ENCODE measurements around the gene SMIM1. TPM values are rescaled to one million over a fixed set of nuclear protein-coding genes. Genes with fewer than 3 reads are reported as not detected.

Gene SMIM1
- total and polyA plus RNA-seq, 2 of the 4 experiments (the other 2 are of a cell fraction), result 0.90 to 3.4 TPM

DNA sequence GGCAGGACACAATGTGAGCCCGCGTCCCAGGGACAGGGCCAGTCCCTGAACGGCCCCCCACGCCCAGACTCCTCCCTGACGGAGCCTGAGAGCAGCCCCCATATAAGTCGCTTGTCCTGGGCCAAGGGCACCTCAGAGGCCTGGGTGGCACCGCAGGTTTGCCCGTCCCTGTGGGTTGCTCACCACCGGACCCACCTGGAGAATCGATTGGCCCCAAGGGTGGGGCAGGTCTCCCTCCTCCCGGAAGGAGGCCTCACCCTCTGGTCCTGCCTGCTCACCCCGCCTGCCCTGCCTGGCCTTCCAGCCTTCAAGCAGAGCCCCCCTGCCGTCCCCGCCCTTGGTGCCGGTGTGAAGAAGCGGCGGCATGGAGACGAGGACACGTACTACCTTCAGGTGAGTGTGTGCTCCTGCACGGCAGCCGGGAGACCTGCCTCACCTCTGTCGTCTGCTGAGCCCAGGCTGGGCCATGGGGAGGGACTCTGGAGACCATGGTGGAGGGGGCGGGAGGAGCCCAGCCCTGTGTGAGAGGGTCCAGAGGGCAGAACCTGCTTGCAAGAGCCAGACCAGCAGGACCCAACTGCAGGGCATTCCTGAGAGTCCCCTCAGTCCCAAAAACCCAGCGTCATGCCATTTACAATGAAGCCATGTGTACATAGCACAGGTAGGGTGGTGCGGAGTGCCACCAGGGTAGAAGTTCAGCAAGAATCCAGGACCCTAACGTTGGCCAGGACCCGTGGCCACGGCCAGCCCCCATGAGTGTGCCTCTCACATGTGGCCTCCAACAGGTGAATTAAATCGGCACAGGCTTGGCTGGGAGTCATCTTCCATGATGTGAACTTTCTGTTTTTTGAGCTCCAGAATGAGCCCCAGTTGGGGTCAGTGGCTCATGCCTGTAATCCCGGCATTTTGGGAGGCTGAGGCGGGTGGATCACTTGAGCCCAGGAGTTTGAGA, 44.4 kb upstream of the SMIM1 start:
- in situ Hi-C loops (cut with MboI; ENCODE audit: low sequenced_read_pairs), result no loop called here
- DNase-seq (no peak), ATAC-seq (ENCODE audit: low read depth) (no peak)
- Histone ChIP-seq H4K5ac (ENCODE audit: low read depth, low read length) (no peak overlapping the region), H3K4ac (ENCODE audit: low read depth, low read length) (no peak overlapping the region), H2BK120ac (ENCODE audit: low read depth, low read length) (no peak overlapping the region), H3K36me3 (ENCODE audit: control insufficient read depth, insufficient read depth, low read length) (no peaks in the 10 kb centered on the region), H3K4me3 (ENCODE audit: insufficient read depth, low read depth, low read length) (no peak overlapping the region), H3K79me1 (ENCODE audit: low read depth in 1 of 2, low read length in 2 of 2) (no peaks in the 10 kb centered on the region), H2BK5ac (ENCODE audit: low read depth, low read length, poor library complexity, severe bottlenecking) (no peak overlapping the region), H3K18ac (ENCODE audit: low read depth, low read length) (no peak overlapping the region), H2AK5ac (ENCODE audit: low read depth, low read length) (no peak overlapping the region), H4K91ac (ENCODE audit: insufficient read depth, low read depth, low read length) (no peak overlapping the region), H3K9me1 (ENCODE audit: insufficient read depth, low read length) (no peaks in the 10 kb centered on the region), H4K8ac (ENCODE audit: low read depth in 2 of 2, low read length in 2 of 2) (no peak overlapping the region), H3K4me1 (ENCODE audit: control insufficient read depth, insufficient read depth, low read length) (no peaks in the 10 kb centered on the region), H3K9ac (ENCODE audit: low read depth, low read length) (no peak overlapping the region), H3K27me3 (ENCODE audit: control insufficient read depth, insufficient read depth, low read length) (no peaks in the 10 kb centered on the region; the same call in 1 of the 2 replicates), H2BK20ac (ENCODE audit: low read depth, low read length) (no peak overlapping the region), H3K27ac (ENCODE audit: insufficient read depth, low read length) (no peak overlapping the region), H3K4me2 (ENCODE audit: low read depth, low read length) (no peak overlapping the region), H3K56ac (ENCODE audit: extremely low read depth, insufficient read depth, low read length) (no peak overlapping the region), H4K20me1 (ENCODE audit: insufficient read depth, low read length) (no peaks in the 10 kb centered on the region), H3K14ac (replicated peaks; ENCODE audit: low read depth, low read length) (no peak overlapping the region), H3K9me3 (ENCODE audit: control insufficient read depth, insufficient read depth, low read length) (no peaks in the 10 kb centered on the region), H2BK15ac (ENCODE audit: low read depth, low read length) (no peak overlapping the region), H2AK9ac (replicated peaks; ENCODE audit: low read depth, low read length, poor library complexity) (no peak overlapping the region), H3K23ac (ENCODE audit: low read depth, low read length) (no peak overlapping the region), H2AFZ (replicated peaks; ENCODE audit: low read length, poor library complexity) (no peak overlapping the region)
- WGBS, 2 experiments (ENCODE audit: extremely low coverage in 2 of 2, insufficient read length in 1 of 2), result 64% methylated on average over 20 of the region's 31 CpGs; no CpG with 5 or more reads in 1 of the 2 experiments
- CTCF ChIA-PET, result interaction anchor here (1.0 kb wide), 1 partner anchor 78 kb away, joined by 3 read pairs; the partner anchor contains the start of gene WRAP73
- BruUV-seq (replicated peaks), result no TSS peak
- POLR2A ChIA-PET (ENCODE audit: unreplicated experiment), result no interaction called here
- intact Hi-C loops (cut with micrococcal nuclease), result loop anchor here (10.0 kb wide), 2 partner anchors 163 to 233 kb away; no protein-coding TSS in a partner anchor
- no peak for TF ChIP-seq CHD1 (IDR thresholded peaks at IDR 0.05; ENCODE audit: low read depth, low read length)
- TF ChIP-seq, protein P1, sequence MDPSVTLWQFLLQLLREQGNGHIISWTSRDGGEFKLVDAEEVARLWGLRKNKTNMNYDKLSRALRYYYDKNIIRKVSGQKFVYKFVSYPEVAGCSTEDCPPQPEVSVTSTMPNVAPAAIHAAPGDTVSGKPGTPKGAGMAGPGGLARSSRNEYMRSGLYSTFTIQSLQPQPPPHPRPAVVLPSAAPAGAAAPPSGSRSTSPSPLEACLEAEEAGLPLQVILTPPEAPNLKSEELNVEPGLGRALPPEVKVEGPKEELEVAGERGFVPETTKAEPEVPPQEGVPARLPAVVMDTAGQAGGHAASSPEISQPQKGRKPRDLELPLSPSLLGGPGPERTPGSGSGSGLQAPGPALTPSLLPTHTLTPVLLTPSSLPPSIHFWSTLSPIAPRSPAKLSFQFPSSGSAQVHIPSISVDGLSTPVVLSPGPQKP (IDR thresholded peaks at IDR 0.05; ENCODE audit: borderline replicate concordance, low read depth, low read length), result no peak
- TF ChIP-seq MAZ (IDR thresholded peaks at IDR 0.05; ENCODE audit: borderline replicate concordance, low read depth, low read length), result no peak
- no peak for TF ChIP-seq RFX5 (IDR thresholded peaks at IDR 0.05; ENCODE audit: low read depth, low read length)
- TF ChIP-seq BHLHE40 (IDR thresholded peaks at IDR 0.05; ENCODE audit: low read depth, low read length), result no peak
- TF ChIP-seq POLR2A (IDR thresholded peaks at IDR 0.05; ENCODE audit: low read depth, low read length), result no peak
- no peak for TF ChIP-seq RAD21 (IDR thresholded peaks at IDR 0.05; ENCODE audit: low read length)
- dilution Hi-C loops (cut with HindIII; ENCODE audit: low sequenced_read_pairs, unreplicated experiment), result no loop called here
